A673 (cell line): ENCODE data around the gene RAB21.

ENCODE experiments used
- CTCF ChIP-seq: fragments of 300-800, 200-600 bp; sonication (generic); conservative IDR thresholded peaks from 2 replicates; pipeline ENCODE4 v1.5.1; 2017; ENCODE audit warnings: low read depth, mild to moderate bottlenecking, antibody characterized with exemption, low read length, moderate library complexity, mixed read lengths
- EZH2 ChIP-seq: fragments of 200-600 bp; sonication (generic); IDR thresholded peaks from 2 replicates; pipeline ENCODE4 v1.6.1; 2017; ENCODE audit warnings: borderline replicate concordance, low read depth, mild to moderate bottlenecking, mixed read lengths, antibody characterized with exemption, low read length; ENCODE audit not compliant: poor library complexity, severe bottlenecking

DNA sequence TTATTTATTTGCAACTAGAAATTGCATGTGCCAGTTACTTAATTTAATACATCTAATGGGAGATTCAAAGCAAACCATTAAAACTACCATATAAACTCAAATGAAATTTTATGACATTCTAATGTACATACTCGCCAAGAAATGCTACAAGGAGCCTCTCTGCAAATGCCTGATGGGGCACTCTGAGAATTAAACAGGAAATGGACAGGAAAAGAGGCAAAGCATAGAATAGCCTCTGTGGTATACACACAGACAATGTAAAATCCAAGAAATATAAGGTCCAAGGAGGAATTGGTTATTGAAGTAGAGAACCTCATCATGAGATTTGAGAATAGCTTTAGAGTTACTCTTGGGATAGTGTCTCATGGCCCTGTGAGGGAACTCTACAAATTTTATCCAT is 41.2 kb downstream of the RAB21 start:
- no peak for TF ChIP-seq CTCF
- TF ChIP-seq EZH2: no peak
